ENCODE results near the gene ZNF654.

ZNF654 gene

DNA sequence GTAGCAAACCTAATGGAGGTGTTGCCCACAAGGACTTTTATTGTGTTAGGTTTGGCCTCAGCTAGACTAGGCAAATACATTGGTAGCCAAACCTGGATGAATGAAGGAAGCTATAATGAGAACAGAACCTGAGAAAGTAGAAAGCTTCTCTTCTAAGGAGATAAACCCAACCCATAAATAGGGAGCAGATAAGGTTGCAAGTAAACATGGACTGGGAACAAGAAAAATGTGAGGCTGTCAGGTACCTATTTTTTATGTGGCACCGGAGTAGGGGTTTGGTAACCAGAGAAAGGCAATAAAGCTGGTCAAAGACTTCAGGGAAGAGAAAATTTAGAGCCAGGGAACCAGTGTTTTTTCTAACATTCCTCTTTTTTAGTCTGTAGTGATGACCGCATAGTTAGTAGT is 25.0 kb downstream of the ZNF654 start:
- no peak for DNase-seq (ENCODE audit: extremely low read depth, low read depth)
- TF ChIP-seq, protein P1, sequence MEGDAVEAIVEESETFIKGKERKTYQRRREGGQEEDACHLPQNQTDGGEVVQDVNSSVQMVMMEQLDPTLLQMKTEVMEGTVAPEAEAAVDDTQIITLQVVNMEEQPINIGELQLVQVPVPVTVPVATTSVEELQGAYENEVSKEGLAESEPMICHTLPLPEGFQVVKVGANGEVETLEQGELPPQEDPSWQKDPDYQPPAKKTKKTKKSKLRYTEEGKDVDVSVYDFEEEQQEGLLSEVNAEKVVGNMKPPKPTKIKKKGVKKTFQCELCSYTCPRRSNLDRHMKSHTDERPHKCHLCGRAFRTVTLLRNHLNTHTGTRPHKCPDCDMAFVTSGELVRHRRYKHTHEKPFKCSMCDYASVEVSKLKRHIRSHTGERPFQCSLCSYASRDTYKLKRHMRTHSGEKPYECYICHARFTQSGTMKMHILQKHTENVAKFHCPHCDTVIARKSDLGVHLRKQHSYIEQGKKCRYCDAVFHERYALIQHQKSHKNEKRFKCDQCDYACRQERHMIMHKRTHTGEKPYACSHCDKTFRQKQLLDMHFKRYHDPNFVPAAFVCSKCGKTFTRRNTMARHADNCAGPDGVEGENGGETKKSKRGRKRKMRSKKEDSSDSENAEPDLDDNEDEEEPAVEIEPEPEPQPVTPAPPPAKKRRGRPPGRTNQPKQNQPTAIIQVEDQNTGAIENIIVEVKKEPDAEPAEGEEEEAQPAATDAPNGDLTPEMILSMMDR (IDR thresholded peaks at IDR 0.05; ENCODE audit: low read depth, low read length): no peak

DNA sequence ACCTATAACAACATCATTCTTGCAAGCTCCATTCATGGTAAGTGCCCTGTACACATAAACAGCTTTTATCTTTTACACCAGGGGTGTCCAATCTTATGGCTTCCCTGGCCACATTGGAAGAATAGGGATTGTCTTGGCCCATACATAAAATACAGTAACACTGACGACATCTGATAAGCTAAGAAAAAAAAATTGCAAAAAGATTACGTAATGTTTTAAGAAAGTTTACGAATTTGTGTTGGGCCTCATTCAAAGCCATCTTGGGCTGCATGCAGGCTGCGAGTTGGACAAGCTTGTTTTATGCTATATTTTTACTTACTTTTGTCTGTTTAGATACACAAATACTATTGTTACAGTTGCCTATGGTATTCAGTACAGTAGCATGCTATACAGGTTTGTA is 31.6 kb downstream of the ZNF654 start:
- no peak for DNase-seq (ENCODE audit: extremely low read depth, low read depth)
- TF ChIP-seq, protein P1 (IDR thresholded peaks at IDR 0.05; ENCODE audit: low read depth, low read length): no peak

DNA sequence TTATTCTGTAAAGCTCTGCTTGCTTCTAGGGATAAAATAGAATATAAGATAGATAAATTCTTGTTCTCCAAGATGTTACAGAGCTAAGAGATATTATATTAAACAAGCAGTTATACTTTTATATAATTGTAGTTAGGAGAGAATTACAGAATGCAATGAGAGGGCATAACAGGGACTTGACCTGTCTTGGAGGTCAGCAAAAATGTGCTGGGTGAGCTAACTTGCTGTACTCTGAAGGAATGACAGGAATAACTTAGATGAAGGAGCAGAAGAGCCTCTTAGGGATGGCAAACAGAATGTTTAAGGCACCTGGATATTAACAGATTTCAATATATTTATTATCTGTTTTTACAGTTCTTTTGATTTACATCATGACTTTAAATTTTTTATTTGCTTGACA is 33.2 kb downstream of the ZNF654 start:
- TF ChIP-seq, protein P1 (IDR thresholded peaks at IDR 0.05; ENCODE audit: low read depth, low read length): no peak
- DNase-seq (ENCODE audit: extremely low read depth, low read depth): no peak

DNA sequence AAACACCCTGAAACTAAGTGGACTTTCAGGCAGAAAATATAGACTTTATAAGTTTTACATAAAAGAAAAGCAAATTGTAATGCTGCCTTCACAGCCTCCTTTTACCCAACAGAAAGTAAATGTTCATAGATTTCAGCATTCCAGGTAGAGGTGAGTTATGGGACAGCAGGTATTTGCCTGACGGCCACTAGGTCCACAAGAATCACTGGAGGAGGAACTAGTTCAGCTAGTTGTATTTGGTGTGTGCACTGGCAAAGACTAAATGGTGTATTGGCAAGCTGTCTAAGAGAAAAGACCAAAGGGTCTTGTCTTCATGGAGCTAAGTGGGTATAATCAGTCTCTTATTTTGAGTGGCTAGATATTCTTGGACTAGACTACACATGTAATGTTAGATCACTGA is 34.2 kb downstream of the ZNF654 start:
- TF ChIP-seq, protein P1 (IDR thresholded peaks at IDR 0.05; ENCODE audit: low read depth, low read length): no peak
- DNase-seq (ENCODE audit: extremely low read depth, low read depth): no peak

DNA sequence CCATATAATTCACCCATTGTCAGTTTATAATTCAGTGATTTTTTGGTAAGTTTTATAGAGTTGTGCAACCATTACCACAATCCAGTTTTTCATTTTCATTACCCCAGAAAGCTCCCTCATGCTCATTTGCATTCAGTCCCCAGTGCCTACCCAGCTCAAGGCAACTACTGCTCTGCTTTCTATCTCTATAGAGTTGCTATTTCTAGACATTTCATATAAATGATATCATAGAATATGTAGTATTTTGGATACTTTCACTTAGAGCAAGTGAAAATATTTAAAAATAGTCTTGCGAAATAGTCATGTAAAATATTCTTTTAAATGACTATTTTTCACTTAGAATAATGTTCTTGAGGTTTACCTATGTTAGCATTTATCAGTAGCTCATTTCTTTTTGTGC is 42.1 kb downstream of the ZNF654 start:
- TF ChIP-seq, protein P1 (IDR thresholded peaks at IDR 0.05; ENCODE audit: low read depth, low read length): no peak
- DNase-seq (ENCODE audit: extremely low read depth, low read depth): no peak

DNA sequence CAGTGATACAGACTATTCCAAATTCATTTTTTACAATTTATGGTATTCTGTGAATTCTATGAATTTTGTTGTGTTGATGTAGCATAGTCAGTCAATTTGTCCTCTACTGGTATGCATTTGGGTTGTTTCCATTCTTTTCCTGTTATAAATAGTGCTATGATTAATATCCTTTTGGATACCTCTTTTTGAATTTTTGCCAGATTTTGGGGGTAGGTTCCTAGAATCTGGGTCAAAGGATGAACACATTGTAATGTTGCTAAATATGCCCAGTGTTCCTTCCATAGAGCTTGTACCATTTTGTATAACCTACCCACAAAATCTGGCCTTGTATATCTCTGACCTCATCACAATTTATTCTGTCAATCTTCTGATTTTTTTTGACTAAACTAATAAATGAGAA is 46.3 kb downstream of the ZNF654 start:
- no peak for DNase-seq (ENCODE audit: extremely low read depth, low read depth)
- TF ChIP-seq, protein P1 (IDR thresholded peaks at IDR 0.05; ENCODE audit: low read depth, low read length): no peak

DNA sequence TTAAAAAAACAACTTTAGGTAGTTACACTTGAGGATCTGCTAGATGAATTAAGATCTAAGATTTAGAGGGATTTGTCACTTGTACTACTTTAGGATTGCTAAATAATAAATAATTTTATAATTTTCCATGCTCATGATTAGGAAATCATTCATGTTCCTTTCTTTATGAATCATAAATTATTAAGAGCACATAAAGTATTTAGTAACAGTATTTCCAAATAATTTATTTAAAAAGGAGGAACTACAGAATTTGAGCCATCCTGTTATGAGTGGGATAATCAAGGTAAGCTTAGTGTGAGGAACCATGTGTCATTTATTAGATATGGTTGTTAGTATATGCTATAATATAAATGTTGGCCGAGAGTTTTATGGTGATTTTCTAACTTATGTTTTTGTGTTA is 53.2 kb downstream of the ZNF654 start:
- DNase-seq (ENCODE audit: extremely low read depth, low read depth): no peak
- TF ChIP-seq, protein P1 (IDR thresholded peaks at IDR 0.05; ENCODE audit: low read depth, low read length): no peak

Data from AG09319 (cell line).